Measurements from ENCODE around the gene EMX1.

DNA sequence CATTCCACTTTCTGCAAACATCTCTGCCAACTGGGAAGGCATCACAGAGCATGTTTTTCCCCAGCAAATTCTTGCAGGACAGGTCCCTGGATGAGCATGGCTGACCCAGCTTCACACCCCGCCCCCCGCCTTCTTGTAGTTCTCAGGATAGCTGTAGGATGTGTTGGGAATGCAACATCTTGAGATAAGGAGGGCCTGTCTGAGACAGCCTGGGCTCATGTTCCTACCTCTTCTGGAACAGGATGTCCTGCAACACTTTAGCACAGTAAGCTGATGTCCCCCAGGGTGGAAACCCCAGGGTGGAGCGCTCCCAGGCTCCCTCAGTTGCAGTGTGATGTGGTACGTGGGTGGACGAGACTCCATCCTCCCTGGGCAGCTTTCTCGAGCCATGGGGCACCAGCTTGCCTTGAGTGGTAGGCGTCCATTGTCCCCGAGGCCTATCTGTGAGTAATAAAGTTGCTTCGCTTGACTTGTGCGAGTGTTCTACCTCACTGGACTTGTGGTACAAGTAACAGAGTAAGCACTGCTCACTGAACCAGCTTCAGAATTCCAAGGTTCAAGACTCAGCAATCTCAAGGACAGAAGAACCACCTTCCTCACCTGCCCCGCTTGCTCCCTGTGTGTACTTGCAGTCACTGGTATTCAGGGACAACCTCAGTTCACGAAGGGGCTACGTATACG, 48.6 kb downstream of the EMX1 start:
- TF ChIP-seq, protein P1, sequence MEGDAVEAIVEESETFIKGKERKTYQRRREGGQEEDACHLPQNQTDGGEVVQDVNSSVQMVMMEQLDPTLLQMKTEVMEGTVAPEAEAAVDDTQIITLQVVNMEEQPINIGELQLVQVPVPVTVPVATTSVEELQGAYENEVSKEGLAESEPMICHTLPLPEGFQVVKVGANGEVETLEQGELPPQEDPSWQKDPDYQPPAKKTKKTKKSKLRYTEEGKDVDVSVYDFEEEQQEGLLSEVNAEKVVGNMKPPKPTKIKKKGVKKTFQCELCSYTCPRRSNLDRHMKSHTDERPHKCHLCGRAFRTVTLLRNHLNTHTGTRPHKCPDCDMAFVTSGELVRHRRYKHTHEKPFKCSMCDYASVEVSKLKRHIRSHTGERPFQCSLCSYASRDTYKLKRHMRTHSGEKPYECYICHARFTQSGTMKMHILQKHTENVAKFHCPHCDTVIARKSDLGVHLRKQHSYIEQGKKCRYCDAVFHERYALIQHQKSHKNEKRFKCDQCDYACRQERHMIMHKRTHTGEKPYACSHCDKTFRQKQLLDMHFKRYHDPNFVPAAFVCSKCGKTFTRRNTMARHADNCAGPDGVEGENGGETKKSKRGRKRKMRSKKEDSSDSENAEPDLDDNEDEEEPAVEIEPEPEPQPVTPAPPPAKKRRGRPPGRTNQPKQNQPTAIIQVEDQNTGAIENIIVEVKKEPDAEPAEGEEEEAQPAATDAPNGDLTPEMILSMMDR (IDR thresholded peaks at IDR 0.05), result no peak
- no peak for TF ChIP-seq POLR2A (IDR thresholded peaks at IDR 0.05)

All from ovary (tissue), 3 donors.